ENCODE data around the gene EXOC3L2.
"Not testable (repeated sequence)": the region's sequence is repeated elsewhere in the genome, so short reads cannot be mapped to it uniquely, and the experiment has no call there.

Gene EXOC3L2

GRCh38 chr19:45275370-45275971 is 30.3 kb upstream of the EXOC3L2 start:
- Histone ChIP-seq H3K27me3 (replicated peaks; ENCODE audit: control insufficient read depth, insufficient read depth, low read length) (no peaks in the 10 kb centered on the region), H3K36me3 (ENCODE audit: control insufficient read depth, insufficient read depth, low read length) (peaks cover 10% of the 10 kb centered on the region), H3K4me3 (replicated peaks; ENCODE audit: low read depth, low read length) (no peak overlapping the region)
- no peak for TF ChIP-seq CTCF (IDR thresholded peaks at IDR 0.05; ENCODE audit: insufficient read depth, low read length, poor library complexity, severe bottlenecking)
- DNase-seq (ENCODE audit: extremely low read depth, insufficient read length) = no peak

GRCh38 chr19:45273521-45273855 is 28.3 kb upstream of the EXOC3L2 start:
- no peak for DNase-seq (ENCODE audit: extremely low read depth, insufficient read length)
- Histone ChIP-seq H3K4me3 (replicated peaks; ENCODE audit: low read depth, low read length) (no peak overlapping the region), H3K27me3 (replicated peaks; ENCODE audit: control insufficient read depth, insufficient read depth, low read length) (no peaks in the 10 kb centered on the region), H3K36me3 (ENCODE audit: control insufficient read depth, insufficient read depth, low read length) (peaks cover 10% of the 10 kb centered on the region)
- TF ChIP-seq CTCF (IDR thresholded peaks at IDR 0.05; ENCODE audit: insufficient read depth, low read length, poor library complexity, severe bottlenecking) = no peak

- peaks cover 12% of the 10 kb centered on the region for H3K36me3 ChIP-seq (ENCODE audit: control insufficient read depth, insufficient read depth, low read length)
These were observed 26.5 kb upstream of the EXOC3L2 start for GRCh38 chr19:45271735-45272108.

GRCh38 chr19:45271098-45271734 is 26.0 kb upstream of the EXOC3L2 start:
- no peak for TF ChIP-seq CTCF (IDR thresholded peaks at IDR 0.05; ENCODE audit: insufficient read depth, low read length, poor library complexity, severe bottlenecking)
- H3K27me3 ChIP-seq (replicated peaks; ENCODE audit: control insufficient read depth, insufficient read depth, low read length) = no peaks in the 10 kb centered on the region
- no peak overlapping the region for H3K4me3 ChIP-seq (replicated peaks; ENCODE audit: low read depth, low read length)
- H3K36me3 ChIP-seq (ENCODE audit: control insufficient read depth, insufficient read depth, low read length) = peaks cover 12% of the 10 kb centered on the region
- DNase-seq (ENCODE audit: extremely low read depth, insufficient read length) = no peak

More at GRCh38 chr19:45271735-45272108, 26.5 kb upstream of the EXOC3L2 start:
- no peak for TF ChIP-seq CTCF (IDR thresholded peaks at IDR 0.05; ENCODE audit: insufficient read depth, low read length, poor library complexity, severe bottlenecking)
- no peak for DNase-seq (ENCODE audit: extremely low read depth, insufficient read length)
- no peaks in the 10 kb centered on the region for H3K27me3 ChIP-seq (replicated peaks; ENCODE audit: control insufficient read depth, insufficient read depth, low read length)
- H3K4me3 ChIP-seq (replicated peaks; ENCODE audit: low read depth, low read length) = no peak overlapping the region

- DNase-seq (ENCODE audit: extremely low read depth, insufficient read length); H3K27me3 ChIP-seq (replicated peaks; ENCODE audit: control insufficient read depth, insufficient read depth, low read length); H3K4me3 ChIP-seq (replicated peaks; ENCODE audit: low read depth, low read length): not testable (repeated sequence)
- peaks cover 12% of the 10 kb centered on the region for H3K36me3 ChIP-seq (ENCODE audit: control insufficient read depth, insufficient read depth, low read length)
These were observed 24.7 kb upstream of the EXOC3L2 start for GRCh38 chr19:45269939-45270338.

- no peak for DNase-seq (ENCODE audit: extremely low read depth, insufficient read length)
- Histone ChIP-seq H3K27me3 (replicated peaks; ENCODE audit: control insufficient read depth, insufficient read depth, low read length) (no peaks in the 10 kb centered on the region), H3K4me3 (replicated peaks; ENCODE audit: low read depth, low read length) (no peak overlapping the region), H3K36me3 (ENCODE audit: control insufficient read depth, insufficient read depth, low read length) (peaks cover 7% of the 10 kb centered on the region)
- TF ChIP-seq CTCF (IDR thresholded peaks at IDR 0.05; ENCODE audit: insufficient read depth, low read length, poor library complexity, severe bottlenecking) = no peak
These were observed 22.1 kb upstream of the EXOC3L2 start for GRCh38 chr19:45267296-45267695.

Measured in GM06990 (cell line).